HG03342 (cell line): Measurements from ENCODE around the gene TRIM10.
"Not testable (repeated sequence)": the region's sequence is repeated elsewhere in the genome, so short reads cannot be mapped to it uniquely, and the experiment has no call there.

Source experiments
- ATAC-seq: cut with Tn5 transposase; IDR thresholded peaks from one replicate; pipeline ENCODE4 v1.9.1; 2021; ENCODE audit warnings: mild to moderate bottlenecking, moderate library complexity; ENCODE audit not compliant: unreplicated experiment

Gene TRIM10

GRCh38 chr6:30154709-30155519, 6.1 kb downstream of the TRIM10 start:
- no peak for ATAC-seq

GRCh38 chr6:30154061-30154460, 7.0 kb downstream of the TRIM10 start:
- no peak for ATAC-seq

GRCh38 chr6:30152910-30153610, 8.0 kb downstream of the TRIM10 start:
- no peak for ATAC-seq

GRCh38 chr6:30152016-30152673, 8.9 kb downstream of the TRIM10 start:
- no peak for ATAC-seq

- ATAC-seq, result no peak
Measured at GRCh38 chr6:30151580-30151979, 9.4 kb downstream of the TRIM10 start.

GRCh38 chr6:30150671-30151395, 10.2 kb downstream of the TRIM10 start:
- ATAC-seq, result no peak

GRCh38 chr6:30149858-30150550, 11.0 kb downstream of the TRIM10 start:
- no peak for ATAC-seq

GRCh38 chr6:30149234-30149633, 11.8 kb downstream of the TRIM10 start:
- no peak for ATAC-seq

GRCh38 chr6:30147096-30147495, 13.9 kb downstream of the TRIM10 start:
- no peak for ATAC-seq

- ATAC-seq, result no peak
Measured at GRCh38 chr6:30145818-30146217, 15.2 kb downstream of the TRIM10 start.

- ATAC-seq, result no peak
Measured at GRCh38 chr6:30144811-30145210, 16.2 kb downstream of the TRIM10 start.

GRCh38 chr6:30143780-30144179, 17.2 kb downstream of the TRIM10 start:
- no peak for ATAC-seq

- ATAC-seq, result no peak
Measured at GRCh38 chr6:30142665-30143064, 18.3 kb downstream of the TRIM10 start.

- not testable (repeated sequence) for ATAC-seq
Measured at GRCh38 chr6:30140240-30140639, 20.8 kb downstream of the TRIM10 start.

GRCh38 chr6:30136570-30137286, 24.3 kb downstream of the TRIM10 start:
- no peak for ATAC-seq

GRCh38 chr6:30135757-30136156, 25.3 kb downstream of the TRIM10 start, which contains the start of gene TRIM40:
Gene TRIM40, plus strand, starts transcription at chr6:30136140. Its CDS starts 897 bp downstream, at chr6:30137037.
- no peak for ATAC-seq

- ATAC-seq, result no peak
Measured at GRCh38 chr6:30135147-30135546, 25.9 kb downstream of the TRIM10 start.

GRCh38 chr6:30131947-30132497, 29.0 kb downstream of the TRIM10 start:
- ATAC-seq, result no peak
